Neural cell (in vitro differentiated cells): Measurements from ENCODE around the gene ADGRG1. TPM values are rescaled to one million over a fixed set of nuclear protein-coding genes. Genes with fewer than 3 reads are reported as not detected.

Source experiments
- H2AFZ ChIP-seq: fragments of 200-600, 300-800 bp; sonication (generic), shearing (Covaris generic); 2 replicates; pipeline ENCODE4 v1.6.0; 2014; ENCODE audit warnings: low read depth, mild to moderate bottlenecking, antibody characterized with exemption, low read length, moderate library complexity
- H3F3A ChIP-seq: fragments of 200-600 bp; shearing (Covaris generic); 2 replicates; pipeline ENCODE4 v1.6.1; 2016; ENCODE audit warnings: mild to moderate bottlenecking, moderate library complexity, mixed read lengths, antibody characterized with exemption, low read length; ENCODE audit not compliant: insufficient read depth, poor library complexity, severe bottlenecking
- H3K27ac ChIP-seq: fragments of 200-600, 300-800 bp; sonication (generic), shearing (Covaris generic); 2 replicates; pipeline ENCODE4 v1.5.1; 2014; ENCODE audit warnings: mild to moderate bottlenecking, low read length, moderate library complexity
- H3K27me3 ChIP-seq: fragments of 300-800, 200-600 bp; sonication (generic), shearing (Covaris generic); 2 replicates; pipeline ENCODE4 v1.6.0; 2014; ENCODE audit warnings: mild to moderate bottlenecking, low read depth, low read length, moderate library complexity; ENCODE audit not compliant: insufficient read depth
- H3K36me3 ChIP-seq: fragments of 300-800, 200-600 bp; sonication (generic), shearing (Covaris generic); 2 replicates; pipeline ENCODE4 v1.5.1; 2014; ENCODE audit warnings: mild to moderate bottlenecking, antibody characterized with exemption, low read length, moderate library complexity; ENCODE audit not compliant: insufficient read depth
- H3K4me2 ChIP-seq: fragments of 300-800, 200-600 bp; sonication (generic), shearing (Covaris generic); 2 replicates; pipeline ENCODE4 v1.6.0; 2014; ENCODE audit warnings: mild to moderate bottlenecking, low read length
- H3K4me3 ChIP-seq: fragments of 300-800, 200-600 bp; sonication (generic), shearing (Covaris generic); 2 replicates; pipeline ENCODE4 v1.5.1; 2014; ENCODE audit warnings: mild to moderate bottlenecking, low read length, moderate library complexity
- H3K79me2 ChIP-seq: fragments of 200-600 bp; shearing (Covaris generic); replicated peaks from 2 replicates; pipeline ENCODE4 v1.6.0; 2014; ENCODE audit warnings: mild to moderate bottlenecking, low read length, moderate library complexity; ENCODE audit not compliant: insufficient read depth
- H3K9ac ChIP-seq: fragments of 300-800, 200-600 bp; sonication (generic), shearing (Covaris generic); 2 replicates; pipeline ENCODE4 v1.6.1; 2016; ENCODE audit warnings: mild to moderate bottlenecking, low read length, mixed read lengths
- H3K9me2 ChIP-seq: fragments of 200-600 bp; shearing (Covaris generic); 2 replicates; pipeline ENCODE4 v1.6.1; 2016; ENCODE audit warnings: mild to moderate bottlenecking, low read length, mixed read lengths; ENCODE audit not compliant: insufficient read depth
- H3K9me3 ChIP-seq: fragments of 200-600, 300-800 bp; sonication (generic), shearing (Covaris generic); 2 replicates; pipeline ENCODE4 v1.6.1; 2016; ENCODE audit warnings: mild to moderate bottlenecking, mixed run types, low read length, moderate library complexity, mixed read lengths
- H4K20me1 ChIP-seq: fragments of 200-600 bp; shearing (Covaris generic); 2 replicates; pipeline ENCODE4 v1.6.1; 2016; ENCODE audit warnings: mild to moderate bottlenecking, mixed run types; ENCODE audit not compliant: insufficient read depth
- EP300 ChIP-seq: fragments of 450-650 bp; conservative IDR thresholded peaks from 2 replicates; pipeline ENCODE4 v1.6.1; 2014; ENCODE audit warnings: antibody characterized with exemption, mild to moderate bottlenecking, moderate library complexity; ENCODE audit not compliant: poor library complexity, severe bottlenecking
- EZH2 ChIP-seq: fragments of 200-600, 300-800 bp; shearing (Covaris generic), sonication (generic); IDR thresholded peaks from 2 replicates; pipeline ENCODE4 v1.6.1; 2014; ENCODE audit warnings: antibody characterized with exemption, low read length, borderline replicate concordance, mild to moderate bottlenecking; ENCODE audit not compliant: insufficient read depth, poor library complexity, severe bottlenecking
- MXI1 ChIP-seq: fragments of 450-650 bp; conservative IDR thresholded peaks from 2 replicates; pipeline ENCODE4 v1.6.1; 2014; ENCODE audit warnings: antibody characterized with exemption, mild to moderate bottlenecking; ENCODE audit not compliant: poor library complexity, severe bottlenecking
- POLR2AphosphoS5 ChIP-seq: IDR thresholded peaks from 2 replicates; pipeline ENCODE4 v1.6.1; 2012
- RAD21 ChIP-seq: fragments of 450-650 bp; conservative IDR thresholded peaks from 2 replicates; pipeline ENCODE4 v1.6.1; 2014; ENCODE audit warnings: antibody characterized with exemption, mild to moderate bottlenecking, moderate library complexity
- REST ChIP-seq: IDR thresholded peaks from 2 replicates; pipeline ENCODE4 v1.6.1; 2012; ENCODE audit warnings: borderline replicate concordance
- SMC3 ChIP-seq: fragments of 450-650 bp; conservative IDR thresholded peaks from 2 replicates; pipeline ENCODE4 v1.6.1; 2014; ENCODE audit warnings: antibody characterized with exemption, mild to moderate bottlenecking, moderate library complexity; ENCODE audit not compliant: poor library complexity
- TAF1 ChIP-seq: IDR thresholded peaks from 2 replicates; pipeline ENCODE4 v1.6.1; 2012; ENCODE audit warnings: low read depth
- polyA plus RNA-seq: library from polyadenylated mRNA; depleted of rRNA; stranded (reverse); fragments of >200 nt; gene quantifications from 2 replicates; pipeline ENCODE4 v1.2.3, GENCODE V29; 2014
- TF ChIP-seq, protein P1 (sequence below): fragments of 450-650 bp; IDR thresholded peaks from 2 replicates; pipeline ENCODE4 v1.5.1; 2014; ENCODE audit warnings: antibody characterized with exemption, mild to moderate bottlenecking, moderate library complexity; ENCODE audit not compliant: poor library complexity, severe bottlenecking

The ADGRG1 gene
- polyA plus RNA-seq, 1 donor from 2014 or later: 86.8 TPM

DNA sequence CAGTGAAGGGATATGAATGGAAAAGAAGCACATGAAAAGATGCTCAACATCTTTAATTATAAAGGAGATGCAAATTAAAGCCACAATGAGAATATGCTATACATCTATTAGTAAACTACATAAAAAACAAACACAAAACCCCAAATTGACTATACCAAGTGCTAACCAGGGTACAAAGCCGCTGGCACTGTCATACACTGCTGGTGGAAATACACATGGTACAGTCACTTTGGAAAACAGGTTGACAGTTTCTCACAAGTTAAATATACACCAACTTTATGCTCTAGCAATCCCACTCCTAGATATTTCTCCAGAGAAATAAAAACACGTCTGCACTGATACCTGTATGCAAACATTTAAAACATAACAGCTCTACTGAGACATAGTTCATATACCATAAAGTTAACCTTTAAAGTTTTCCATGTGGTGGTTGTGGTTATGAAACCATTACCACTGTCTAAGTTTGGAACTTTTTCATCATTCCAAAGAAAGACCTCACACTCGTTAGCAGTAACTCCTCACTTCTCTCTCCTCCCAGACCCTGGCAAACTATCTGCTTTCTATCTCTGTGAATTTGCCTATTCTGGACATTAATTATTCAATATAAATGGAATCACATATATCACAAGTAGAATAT is 43.3 kb upstream of the ADGRG1 start:
- no peak overlapping the region for H2AFZ ChIP-seq
- TF ChIP-seq EZH2 (no peak), REST (no peak), TAF1 (no peak), EP300 (no peak), MXI1 (no peak), RAD21 (no peak), SMC3 (no peak), POLR2AphosphoS5 (no peak)
- TF ChIP-seq, protein P1, sequence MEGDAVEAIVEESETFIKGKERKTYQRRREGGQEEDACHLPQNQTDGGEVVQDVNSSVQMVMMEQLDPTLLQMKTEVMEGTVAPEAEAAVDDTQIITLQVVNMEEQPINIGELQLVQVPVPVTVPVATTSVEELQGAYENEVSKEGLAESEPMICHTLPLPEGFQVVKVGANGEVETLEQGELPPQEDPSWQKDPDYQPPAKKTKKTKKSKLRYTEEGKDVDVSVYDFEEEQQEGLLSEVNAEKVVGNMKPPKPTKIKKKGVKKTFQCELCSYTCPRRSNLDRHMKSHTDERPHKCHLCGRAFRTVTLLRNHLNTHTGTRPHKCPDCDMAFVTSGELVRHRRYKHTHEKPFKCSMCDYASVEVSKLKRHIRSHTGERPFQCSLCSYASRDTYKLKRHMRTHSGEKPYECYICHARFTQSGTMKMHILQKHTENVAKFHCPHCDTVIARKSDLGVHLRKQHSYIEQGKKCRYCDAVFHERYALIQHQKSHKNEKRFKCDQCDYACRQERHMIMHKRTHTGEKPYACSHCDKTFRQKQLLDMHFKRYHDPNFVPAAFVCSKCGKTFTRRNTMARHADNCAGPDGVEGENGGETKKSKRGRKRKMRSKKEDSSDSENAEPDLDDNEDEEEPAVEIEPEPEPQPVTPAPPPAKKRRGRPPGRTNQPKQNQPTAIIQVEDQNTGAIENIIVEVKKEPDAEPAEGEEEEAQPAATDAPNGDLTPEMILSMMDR: no peak

DNA sequence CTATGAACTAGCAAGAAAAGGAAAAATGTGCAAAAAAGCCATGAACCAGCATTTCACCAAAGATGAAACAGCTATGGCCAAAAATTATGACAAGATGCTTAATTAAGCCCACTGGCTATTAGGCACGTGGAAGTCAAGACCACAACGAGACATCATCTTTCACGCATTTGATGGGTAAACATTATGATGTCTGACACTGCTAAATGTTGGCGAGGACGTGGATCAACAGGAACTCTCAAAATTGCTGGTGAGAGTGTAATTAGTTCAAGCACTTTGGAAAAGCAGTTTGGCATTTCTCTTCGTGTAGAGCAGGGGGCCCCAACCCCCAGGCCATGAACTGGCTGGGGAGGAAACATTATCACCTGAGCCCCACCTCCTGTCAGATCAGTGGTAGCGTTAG is 39.6 kb upstream of the ADGRG1 start:
- Histone ChIP-seq H3K4me2 (no peak overlapping the region), H3K27me3 (no peaks in the 10 kb centered on the region), H4K20me1 (no peaks in the 10 kb centered on the region), H3F3A (no peaks in the 10 kb centered on the region), H3K9me3 (no peaks in the 10 kb centered on the region), H3K27ac (no peak overlapping the region), H2AFZ (no peak overlapping the region), H3K9me2 (no peaks in the 10 kb centered on the region), H3K4me3 (no peak overlapping the region), H3K79me2 (no peaks in the 10 kb centered on the region), H3K9ac (no peak overlapping the region), H3K36me3 (no peaks in the 10 kb centered on the region)
- TF ChIP-seq EP300 (no peak), REST (no peak), RAD21 (no peak)
- TF ChIP-seq, protein P1: no peak

More for the DNA sequence above, 43.3 kb upstream of the ADGRG1 start:
- Histone ChIP-seq H3K9me2 (no peaks in the 10 kb centered on the region), H3K79me2 (no peaks in the 10 kb centered on the region), H3K4me2 (no peak overlapping the region), H3K36me3 (no peaks in the 10 kb centered on the region), H3K4me3 (no peak overlapping the region), H3K9me3 (no peaks in the 10 kb centered on the region), H3F3A (no peaks in the 10 kb centered on the region), H3K9ac (no peak overlapping the region), H4K20me1 (no peaks in the 10 kb centered on the region), H3K27ac (no peak overlapping the region), H3K27me3 (no peaks in the 10 kb centered on the region)
